Thyroid gland (tissue), 4 donors: ENCODE results near the gene MAP3K10.

Source experiments
- POLR2A ChIP-seq, 2 donors: fragments of 450-650 bp; IDR thresholded peaks; one replicate each; pipeline ENCODE4 v1.6.1; 2017; ENCODE audit warnings: antibody characterized with exemption in 2 of 2, mild to moderate bottlenecking in 2 of 2, moderate library complexity in 1 of 2
- TF ChIP-seq, protein P1 (sequence below), 6 experiments: fragments of 200-600 bp in 3 of 6; fragments of 450-650 bp in 3 of 6; sonication (generic) in 3 of 6; IDR thresholded peaks; one replicate each; pipeline ENCODE4 v1.5.1; 2016 to 2019; ENCODE audit warnings: antibody characterized with exemption in 6 of 6, mild to moderate bottlenecking in 2 of 6, inconsistent platforms in 1 of 6, moderate library complexity in 1 of 6

DNA sequence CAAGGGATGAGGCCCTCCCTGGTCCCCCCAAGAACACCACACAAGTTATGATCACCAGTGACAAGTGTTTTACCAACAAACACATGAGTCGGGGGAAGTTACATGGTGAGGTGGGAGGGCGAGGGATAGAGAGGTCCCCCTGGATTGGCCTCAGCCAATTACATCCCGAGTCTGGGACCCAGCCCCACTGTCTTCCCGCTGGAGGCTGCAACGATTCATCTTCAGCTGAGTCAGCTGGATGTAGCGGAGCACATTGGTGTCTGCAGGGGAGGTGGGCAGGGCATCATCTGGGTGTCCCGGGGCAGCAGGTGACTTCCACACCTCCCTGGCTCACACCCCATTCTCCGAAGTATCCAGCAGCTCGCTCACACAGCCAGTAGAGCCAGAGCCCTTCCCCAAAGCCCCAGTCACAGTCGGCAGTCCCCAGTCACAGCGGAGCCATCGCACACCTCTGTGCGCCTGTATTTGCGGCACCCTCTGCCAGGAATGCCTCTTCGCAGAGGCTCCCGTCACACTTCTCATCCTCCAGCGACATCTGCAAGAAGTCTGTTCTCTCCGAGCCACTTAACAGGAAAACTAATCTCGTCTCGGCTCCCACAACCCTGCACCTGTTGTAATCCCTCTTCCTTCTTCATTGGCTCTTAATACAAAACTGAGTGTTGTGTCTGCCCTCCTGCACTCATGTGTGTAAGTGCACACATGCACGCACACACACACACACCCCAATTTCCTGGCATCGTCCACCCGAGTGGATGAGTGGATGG, 25.0 kb downstream of the MAP3K10 start:
- TF ChIP-seq, protein P1, sequence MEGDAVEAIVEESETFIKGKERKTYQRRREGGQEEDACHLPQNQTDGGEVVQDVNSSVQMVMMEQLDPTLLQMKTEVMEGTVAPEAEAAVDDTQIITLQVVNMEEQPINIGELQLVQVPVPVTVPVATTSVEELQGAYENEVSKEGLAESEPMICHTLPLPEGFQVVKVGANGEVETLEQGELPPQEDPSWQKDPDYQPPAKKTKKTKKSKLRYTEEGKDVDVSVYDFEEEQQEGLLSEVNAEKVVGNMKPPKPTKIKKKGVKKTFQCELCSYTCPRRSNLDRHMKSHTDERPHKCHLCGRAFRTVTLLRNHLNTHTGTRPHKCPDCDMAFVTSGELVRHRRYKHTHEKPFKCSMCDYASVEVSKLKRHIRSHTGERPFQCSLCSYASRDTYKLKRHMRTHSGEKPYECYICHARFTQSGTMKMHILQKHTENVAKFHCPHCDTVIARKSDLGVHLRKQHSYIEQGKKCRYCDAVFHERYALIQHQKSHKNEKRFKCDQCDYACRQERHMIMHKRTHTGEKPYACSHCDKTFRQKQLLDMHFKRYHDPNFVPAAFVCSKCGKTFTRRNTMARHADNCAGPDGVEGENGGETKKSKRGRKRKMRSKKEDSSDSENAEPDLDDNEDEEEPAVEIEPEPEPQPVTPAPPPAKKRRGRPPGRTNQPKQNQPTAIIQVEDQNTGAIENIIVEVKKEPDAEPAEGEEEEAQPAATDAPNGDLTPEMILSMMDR (IDR thresholded peaks at IDR 0.05): no peak
- TF ChIP-seq POLR2A (IDR thresholded peaks at IDR 0.05): no peak
